Body of pancreas (tissue), 4 donors: ENCODE measurements around the gene RASSF10. TPM values are rescaled to one million over a fixed set of nuclear protein-coding genes. Genes with fewer than 3 reads are reported as not detected.

ENCODE experiments used
- ATAC-seq: fragments of 150-250 bp; one replicate; pipeline ENCODE4 v1.9.1; 2016
- DNase-seq, 4 donors: peaks; one replicate each; pipeline ENCODE4 v3.0.0-alpha.2; 2019
- H3K27ac ChIP-seq, 4 donors: fragments of 200-600 bp; sonication (generic); 1 replicate in 3 of 4; 2 replicates in 1 of 4; pipeline versions ENCODE4 v1.5.1 to v1.6.1; 2016 to 2019; ENCODE audit warnings: mild to moderate bottlenecking in 1 of 4, mixed read lengths in 1 of 4, moderate library complexity in 1 of 4
- H3K27me3 ChIP-seq, 2 donors: fragments of 200-600 bp; sonication (generic); one replicate each; pipeline ENCODE4 v1.6.0; 2016; ENCODE audit warnings: mild to moderate bottlenecking in 1 of 2
- H3K36me3 ChIP-seq, 2 donors: fragments of 200-600 bp; sonication (generic); replicated peaks in 1 of 2; 2 replicates each; pipeline ENCODE4 v1.5.1; 2016; ENCODE audit warnings: low read depth in 2 of 2; ENCODE audit not compliant: insufficient read depth in 1 of 2
- H3K4me1 ChIP-seq: fragments of 200-600 bp; sonication (generic); one replicate; pipeline ENCODE4 v1.6.0; 2016
- H3K4me3 ChIP-seq, 2 donors: fragments of 200-600 bp; sonication (generic); 1 replicate in 1 of 2; 2 replicates in 1 of 2; pipeline ENCODE4 v1.5.1; 2016 to 2019
- H3K9me3 ChIP-seq, 3 donors: fragments of 200-600 bp; sonication (generic); 1 replicate in 2 of 3; 2 replicates in 1 of 3; pipeline ENCODE4 v1.5.1; 2016
- CTCF ChIP-seq, 7 experiments: fragments of 450-650 bp in 4 of 7; fragments of 200-600 bp in 3 of 7; sonication (generic) in 3 of 7; IDR thresholded peaks; one replicate each; pipeline ENCODE4 v1.5.1; 2016 to 2019; ENCODE audit warnings: antibody characterized with exemption in 7 of 7
- POLR2A ChIP-seq, 3 donors: fragments of 450-650 bp; IDR thresholded peaks; one replicate each; pipeline ENCODE4 v1.6.1; 2016; ENCODE audit warnings: antibody characterized with exemption in 3 of 3, mild to moderate bottlenecking in 2 of 3
- whole genome bisulfite sequencing, 2 donors: methylation state at CpG; one replicate each; pipeline ENCODE4 v1.1.5; 2017; 5-methylcytosine and 5-hydroxymethylcytosine counted together
- intact Hi-C: fragments of 100-400 bp; cut with DNase I; formaldehyde crosslinking; loops from one replicate; pipeline ENCODE4 v1.15.1; 2023
- total RNA-seq, 2 donors: library from RNA; depleted of rRNA; stranded (reverse); fragments of >200 nt; gene quantifications; one replicate each; pipeline ENCODE4 v1.1.0, GENCODE V29; 2016

Gene RASSF10
- total RNA-seq, 2 donors from 2014 or later: not detected

GRCh38 chr11:12989428-12990161, 19.5 kb upstream of the RASSF10 start:
- H3K4me3 ChIP-seq: no peak overlapping the region
- H3K9me3 ChIP-seq: no peaks in the 10 kb centered on the region

DNA sequence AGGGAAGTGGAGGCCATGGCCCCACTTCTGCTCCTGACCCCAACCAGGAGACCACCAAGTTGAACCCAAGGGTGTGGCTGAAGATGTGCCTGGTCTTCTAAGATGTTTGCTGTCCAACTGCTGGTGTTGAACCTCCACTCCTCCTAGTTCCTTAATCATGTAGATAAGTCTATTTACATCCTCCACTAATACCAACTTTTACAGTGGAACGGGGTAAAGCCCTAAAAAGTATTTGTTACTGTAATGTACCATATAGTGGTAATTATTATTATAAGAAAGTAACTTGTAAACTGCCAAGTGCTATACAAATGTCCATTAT, 19.0 kb upstream of the RASSF10 start:
- no peaks in the 10 kb centered on the region for H3K27me3 ChIP-seq
- H3K9me3 ChIP-seq: no peaks in the 10 kb centered on the region
- TF ChIP-seq POLR2A (IDR thresholded peaks at IDR 0.05) (no peak), CTCF (IDR thresholded peaks at IDR 0.05) (no peak)
- DNase-seq (no peak), ATAC-seq (no peak)
- H3K36me3 ChIP-seq: no peaks in the 10 kb centered on the region
- no peak overlapping the region for H3K27ac ChIP-seq
- WGBS, 2 donors: 55 to 78% methylated on average over 1 of the region's 1 CpG
- intact Hi-C loops: no loop called here
- H3K4me3 ChIP-seq: no peak overlapping the region
- H3K4me1 ChIP-seq: no peaks in the 10 kb centered on the region

More at GRCh38 chr11:12989428-12990161, 19.5 kb upstream of the RASSF10 start:
- no peak for TF ChIP-seq POLR2A (IDR thresholded peaks at IDR 0.05)
- no peak for TF ChIP-seq CTCF (IDR thresholded peaks at IDR 0.05)
- 71 to 82% methylated on average over 13 of the region's 13 CpGs for WGBS, 2 donors
- H3K27ac ChIP-seq: no peak overlapping the region
- no peaks in the 10 kb centered on the region for H3K27me3 ChIP-seq
- H3K36me3 ChIP-seq: no peaks in the 10 kb centered on the region
- intact Hi-C loops: no loop called here
- DNase-seq (no peak), ATAC-seq (no peak)
- no peaks in the 10 kb centered on the region for H3K4me1 ChIP-seq

GRCh38 chr11:12991426-12991825, 17.7 kb upstream of the RASSF10 start:
- no peak for DNase-seq
- TF ChIP-seq POLR2A (IDR thresholded peaks at IDR 0.05) (no peak), CTCF (IDR thresholded peaks at IDR 0.05) (no peak)
- H3K27me3 ChIP-seq: no peaks in the 10 kb centered on the region
- intact Hi-C loops: no loop called here
- no peaks in the 10 kb centered on the region for H3K9me3 ChIP-seq
- no peak overlapping the region for H3K4me3 ChIP-seq
- no peaks in the 10 kb centered on the region for H3K36me3 ChIP-seq
- WGBS, 2 donors: 75 to 90% methylated on average over 1 of the region's 1 CpG
- no peak for ATAC-seq
- H3K27ac ChIP-seq: no peak overlapping the region
- no peaks in the 10 kb centered on the region for H3K4me1 ChIP-seq

DNA sequence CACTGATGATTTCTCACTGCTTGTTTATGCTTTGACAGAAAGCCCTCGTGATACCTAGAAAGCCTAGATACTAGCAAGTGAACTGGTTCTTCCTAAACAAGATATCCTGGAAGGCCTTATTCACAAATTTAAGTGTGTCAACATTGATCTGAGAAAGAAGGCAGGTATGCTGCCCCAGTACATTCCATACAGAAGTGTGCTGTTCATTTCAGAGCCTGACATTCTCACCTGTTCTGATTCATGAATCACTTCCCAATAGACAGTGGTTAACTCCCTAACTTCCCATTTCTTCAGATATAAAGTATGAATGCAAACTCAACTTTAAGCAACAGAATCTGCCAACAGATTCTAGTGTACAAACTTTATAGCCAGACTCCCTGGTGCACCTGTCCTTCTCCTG, 15.5 kb upstream of the RASSF10 start:
- no peak overlapping the region for H3K27ac ChIP-seq
- TF ChIP-seq CTCF (IDR thresholded peaks at IDR 0.05) (no peak), POLR2A (IDR thresholded peaks at IDR 0.05) (no peak)
- no peaks in the 10 kb centered on the region for H3K36me3 ChIP-seq
- 76 to 86% methylated on average over 1 of the region's 1 CpG for WGBS, 2 donors
- intact Hi-C loops: no loop called here
- no peaks in the 10 kb centered on the region for H3K27me3 ChIP-seq
- peaks cover 8% of the 10 kb centered on the region for H3K4me1 ChIP-seq
- ATAC-seq (no peak), DNase-seq (no peak)
- H3K9me3 ChIP-seq: no peaks in the 10 kb centered on the region
- H3K4me3 ChIP-seq: no peak overlapping the region

DNA sequence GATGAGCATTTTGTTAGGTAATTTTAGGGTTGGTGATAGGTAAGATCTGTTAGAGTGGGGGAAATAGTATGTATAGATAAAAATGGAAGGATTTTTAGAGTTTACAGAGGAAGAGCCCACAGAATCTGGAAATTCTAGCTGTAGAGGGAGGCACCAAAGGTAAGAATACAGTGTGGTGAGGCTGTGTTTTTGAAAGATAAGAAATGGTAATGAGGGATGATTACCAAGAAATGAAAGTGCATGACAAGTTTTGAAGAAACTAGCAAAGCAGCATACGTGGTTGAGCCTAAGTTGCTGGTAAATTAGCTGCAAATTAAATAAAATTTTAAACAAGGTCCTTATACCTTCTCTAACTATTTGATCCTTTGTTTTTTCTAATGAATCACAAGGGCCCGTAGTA, 14.6 kb upstream of the RASSF10 start:
- Histone ChIP-seq H3K9me3 (no peaks in the 10 kb centered on the region), H3K27me3 (no peaks in the 10 kb centered on the region), H3K36me3 (no peaks in the 10 kb centered on the region), H3K27ac (no peak overlapping the region), H3K4me1 (peaks cover 8% of the 10 kb centered on the region), H3K4me3 (no peak overlapping the region)
- DNase-seq: no peak
- ATAC-seq: no peak
- 87 to 89% methylated on average over 2 of the region's 2 CpGs for WGBS, 2 donors
- TF ChIP-seq POLR2A (IDR thresholded peaks at IDR 0.05) (no peak), CTCF (IDR thresholded peaks at IDR 0.05) (no peak)
- intact Hi-C loops: no loop called here
